ENCODE measurements around the gene TAS2R43.
"Not testable (repeated sequence)": the region's sequence is repeated elsewhere in the genome, so short reads cannot be mapped to it uniquely, and the experiment has no call there.

Gene TAS2R43

GRCh38 chr12:11108862-11109261 lies 16.7 kb upstream of the TAS2R43 start:
- TF ChIP-seq CTCF (IDR thresholded peaks at IDR 0.05; ENCODE audit: control insufficient read depth, extremely low read depth, insufficient read depth) = no peak
- H3K4me3 ChIP-seq (ENCODE audit: low read depth, low read length) = no peak overlapping the region
- DNase-seq (ENCODE audit: low read depth) = no peak

GRCh38 chr12:11107719-11108118 lies 15.6 kb upstream of the TAS2R43 start:
- TF ChIP-seq CTCF (IDR thresholded peaks at IDR 0.05; ENCODE audit: control insufficient read depth, extremely low read depth, insufficient read depth) = no peak
- DNase-seq (ENCODE audit: low read depth) = no peak

GRCh38 chr12:11106288-11106687 lies 14.2 kb upstream of the TAS2R43 start:
- DNase-seq (ENCODE audit: low read depth) = no peak
- no peak for TF ChIP-seq CTCF (IDR thresholded peaks at IDR 0.05; ENCODE audit: control insufficient read depth, extremely low read depth, insufficient read depth)
- H3K4me3 ChIP-seq (ENCODE audit: low read depth, low read length) = no peak overlapping the region

More at GRCh38 chr12:11107719-11108118, 15.6 kb upstream of the TAS2R43 start:
- no peak overlapping the region for H3K4me3 ChIP-seq (ENCODE audit: low read depth, low read length)

GRCh38 chr12:11105546-11105945 lies 13.4 kb upstream of the TAS2R43 start:
- no peak overlapping the region for H3K4me3 ChIP-seq (ENCODE audit: low read depth, low read length)
- no peak for TF ChIP-seq CTCF (IDR thresholded peaks at IDR 0.05; ENCODE audit: control insufficient read depth, extremely low read depth, insufficient read depth)

GRCh38 chr12:11094910-11095309 lies 2.8 kb upstream of the TAS2R43 start:
- H3K4me3 ChIP-seq (ENCODE audit: low read depth, low read length); DNase-seq (ENCODE audit: low read depth): not testable (repeated sequence)

More at GRCh38 chr12:11105546-11105945, 13.4 kb upstream of the TAS2R43 start:
- no peak for DNase-seq (ENCODE audit: low read depth)

DNA sequence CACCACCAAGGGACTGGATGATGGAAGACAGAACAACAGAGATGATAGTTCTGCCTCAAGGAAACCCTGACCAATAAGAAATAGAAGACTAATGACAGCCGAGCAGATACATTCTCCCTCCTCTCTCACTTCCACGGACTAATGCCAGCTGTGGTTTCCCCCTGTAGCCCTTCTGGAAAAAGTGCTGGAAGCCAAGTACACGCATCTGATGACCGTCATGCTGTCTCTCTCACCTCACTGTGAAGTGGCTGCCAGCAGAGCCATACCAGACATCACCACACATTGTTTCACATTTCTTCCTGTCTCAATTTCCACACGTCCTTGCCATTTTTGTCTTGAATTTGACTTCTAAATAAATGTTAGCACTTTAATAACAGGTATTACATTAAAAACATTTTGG lies 2.9 kb downstream of the TAS2R43 start:
- DNase-seq (ENCODE audit: low read depth) = no peak
- TF ChIP-seq CTCF (IDR thresholded peaks at IDR 0.05; ENCODE audit: control insufficient read depth, extremely low read depth, insufficient read depth) = no peak
- H3K4me3 ChIP-seq (ENCODE audit: low read depth, low read length) = no peak overlapping the region

- no peak for TF ChIP-seq CTCF (IDR thresholded peaks at IDR 0.05; ENCODE audit: control insufficient read depth, extremely low read depth, insufficient read depth)
- no peak for DNase-seq (ENCODE audit: low read depth)
- no peak overlapping the region for H3K4me3 ChIP-seq (ENCODE audit: low read depth, low read length)
These were observed 6.7 kb downstream of the TAS2R43 start for GRCh38 chr12:11085419-11085818.
